Motor neuron (in vitro differentiated cells): ENCODE results near the gene MYO15B. TPM values are rescaled to one million over a fixed set of nuclear protein-coding genes. Genes with fewer than 3 reads are reported as not detected.

Experiments used
- ATAC-seq, 8 experiments: fragments of 200-7000 bp; cut with Tn5 transposase; replicated peaks in 6 of 8; 2 replicates each; pipeline ENCODE4 v1.8.0; 2021; ENCODE audit warnings: mild to moderate bottlenecking in 8 of 8, moderate library complexity in 8 of 8
- H3K27ac ChIP-seq, 2 donors: fragments of 250-450 bp; sonication (Bioruptor Pico); 2 replicates each; pipeline ENCODE4 v1.9.0; 2021; ENCODE audit warnings: antibody characterized with exemption in 2 of 2, mild to moderate bottlenecking in 2 of 2, moderate library complexity in 1 of 2
- H3K4me1 ChIP-seq, 2 donors: fragments of 250-450 bp; sonication (Bioruptor Pico); replicated peaks in 1 of 2; 2 replicates each; pipeline ENCODE4 v1.6.1; 2021; ENCODE audit warnings: antibody characterized with exemption in 2 of 2, mild to moderate bottlenecking in 2 of 2, moderate library complexity in 1 of 2
- H3K4me3 ChIP-seq, 5 donors: fragments of 250-450 bp; sonication (Bioruptor Pico); 2 replicates each; pipeline ENCODE4 v1.9.0; 2021; ENCODE audit warnings: antibody characterized with exemption in 5 of 5, mild to moderate bottlenecking in 5 of 5, moderate library complexity in 4 of 5
- WGBS, 10 experiments: fragments of 450-650 bp; shearing (Covaris generic); methylation state at CpG; one replicate each; pipeline ENCODE4 v1.0.0; 2022; 5-methylcytosine and 5-hydroxymethylcytosine counted together
- in situ Hi-C, 9 experiments: fragments of 400-800 bp; cut with MboI; loops; one replicate each; pipeline ENCODE4 v1.15.0; 2021; ENCODE audit warnings: low sequenced_read_pairs in 9 of 9, low pct_unique_long_range_greater_than_20kb in 2 of 9; ENCODE audit not compliant: unreplicated experiment in 9 of 9
- total RNA-seq, 8 experiments: library from RNA; unstranded; fragments of 300-600 nt; gene quantifications; 2 replicates each; pipeline versions ENCODE4 v1.2.3 to v1.2.4, GENCODE V29; 2022

MYO15B gene
- total RNA-seq: 10 to 100 TPM in 1 of 8 experiments, 1 to 10 TPM in 7; 2.9 to 31.5 (median 4.5) TPM

DNA sequence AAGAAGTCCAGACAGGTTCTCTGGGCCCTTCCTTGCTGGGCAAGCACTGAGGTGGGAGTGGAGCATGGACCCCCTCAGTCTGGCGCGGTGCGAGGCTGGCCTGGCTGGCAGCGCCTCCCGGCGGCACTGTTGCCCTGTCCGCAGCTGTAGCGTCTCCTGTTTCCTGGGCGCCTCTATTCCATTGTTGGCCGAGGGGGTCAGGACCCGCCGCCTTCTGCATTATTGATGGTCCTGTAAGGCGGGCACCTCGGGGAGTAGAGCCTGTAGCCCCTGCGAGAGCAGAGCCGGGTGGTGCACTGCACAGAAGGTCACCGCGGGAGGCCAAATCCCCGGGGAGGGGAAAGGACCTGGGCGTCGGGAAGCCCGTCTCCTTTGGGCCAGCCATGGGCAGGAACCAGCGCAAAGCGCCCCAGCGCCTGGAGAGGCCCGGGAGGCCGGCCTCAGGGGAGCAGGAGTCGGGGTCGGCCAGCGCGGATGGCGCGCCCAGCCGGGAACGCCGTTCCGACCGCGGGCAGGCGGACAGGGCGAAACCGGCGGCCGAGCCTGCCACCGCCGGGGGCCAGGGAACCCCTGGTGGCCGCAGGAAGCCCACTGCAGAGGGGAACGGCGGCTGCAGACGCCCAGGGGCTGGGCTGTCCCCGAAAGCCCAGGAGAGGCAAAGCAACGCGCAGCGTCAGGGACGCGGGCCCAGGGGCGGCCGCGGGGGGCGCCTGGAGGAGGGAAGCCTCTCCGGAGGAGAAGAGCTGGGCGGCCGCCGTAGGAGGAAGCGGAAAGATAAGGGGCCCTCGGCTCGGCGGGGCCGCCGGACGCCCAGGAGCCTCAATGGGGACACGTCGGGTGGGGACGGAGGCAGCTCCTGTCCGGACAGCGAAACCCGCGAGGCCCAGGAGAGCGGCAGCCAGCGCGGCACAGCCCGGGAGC is at the start of gene MYO15B:
TSS of gene MYO15B (plus strand) at position 126 of the 921 bp plus-strand sequence. CDS start at position 384, 258 bp downstream.
- peaks cover 0 to 10% of the 10 kb centered on the region in 2 donors for H3K4me1 ChIP-seq
- ATAC-seq: peak in 4 of 8 experiments; percentile 3 to 15 (median 9)
- 0 to 40% (median 9%) methylated on average over 1 to 28 of the region's 82 CpGs; no CpG with 5 or more reads in 6 of the 10 experiments for WGBS, 10 experiments
- H3K4me3 ChIP-seq: peak within 1 kb of the TSS in 4 of 5 donors; percentile 40 to 44 (median 41)
- in situ Hi-C loops: no loop called here
- H3K27ac ChIP-seq: no peak within 1 kb of the TSS

DNA sequence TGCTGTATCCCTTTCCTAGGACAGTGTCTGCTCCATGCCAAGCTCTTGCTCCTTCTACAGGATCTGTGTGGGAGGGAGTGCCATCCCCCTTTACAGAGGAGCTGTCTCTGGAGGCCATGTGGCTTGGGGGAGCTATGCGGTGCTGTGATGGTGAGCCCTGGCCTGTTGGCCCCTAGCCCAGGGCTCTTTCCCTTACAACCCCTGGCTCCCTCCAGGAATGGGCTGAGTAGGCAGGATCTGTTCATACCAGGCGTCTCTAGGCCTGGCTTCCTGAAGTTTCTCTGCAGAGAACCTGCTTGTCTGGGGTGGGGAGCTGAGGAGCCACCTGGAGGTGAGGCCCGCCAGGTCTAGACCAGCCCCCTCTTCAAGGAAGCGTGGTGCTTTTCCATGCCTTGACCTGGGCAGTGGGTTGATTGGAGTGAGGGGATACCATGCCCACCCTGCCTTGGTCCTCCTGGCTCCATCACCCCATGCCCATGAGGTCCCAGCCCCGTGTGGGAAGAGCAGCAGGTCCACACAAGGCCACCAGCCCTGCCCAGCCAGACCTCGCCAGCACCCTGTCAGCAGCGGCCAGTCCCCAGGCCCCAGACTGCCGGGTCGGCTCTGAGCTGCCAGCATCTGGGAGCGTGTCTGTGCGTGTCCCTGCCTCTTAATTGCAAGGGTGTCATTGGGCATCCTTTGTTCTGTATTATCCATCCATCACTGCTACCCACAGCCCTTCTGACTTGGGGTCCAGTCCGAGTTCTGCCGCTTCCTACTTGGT is 47.5 kb upstream of the MYO15B start:
- peak in 5 of 8 experiments; percentile 32 to 66 (median 37) for ATAC-seq
- 40 to 87% (median 64%) methylated on average over 1 to 5 of the region's 13 CpGs; no CpG with 5 or more reads in 6 of the 10 experiments for WGBS, 10 experiments
- peaks cover 4 to 5% of the 10 kb centered on the region in 2 donors for H3K4me1 ChIP-seq
- no peak overlapping the region for H3K27ac ChIP-seq
- in situ Hi-C loops: no loop called here
- no peak overlapping the region for H3K4me3 ChIP-seq

DNA sequence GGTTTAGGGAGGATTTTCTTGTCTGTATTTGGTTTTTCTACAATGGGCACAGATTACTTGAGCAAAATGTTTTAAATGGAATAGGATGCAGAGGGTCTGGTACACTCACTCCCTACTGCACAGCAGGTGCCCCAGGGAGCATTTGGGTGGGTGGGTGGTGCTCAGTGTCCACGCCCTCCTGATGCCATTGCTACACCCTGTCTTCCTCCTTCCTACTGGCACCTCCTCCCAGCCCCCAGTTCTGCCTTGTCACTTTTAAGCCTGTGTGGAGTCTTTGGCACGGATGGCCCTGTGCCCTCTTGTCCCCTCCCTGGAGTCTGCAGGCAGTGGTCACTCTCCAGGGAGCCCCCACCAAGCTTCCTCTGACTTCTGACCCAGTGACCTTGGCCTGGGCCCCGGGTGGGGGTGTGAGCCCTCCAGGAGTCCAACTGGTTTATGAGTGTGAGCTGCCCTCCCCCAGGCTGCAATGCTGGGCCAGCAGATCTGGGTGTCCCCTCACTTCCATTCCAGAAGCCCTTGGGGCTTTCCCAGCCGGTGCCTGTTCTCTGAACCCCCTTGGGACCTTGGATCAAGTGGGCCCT is 46.6 kb upstream of the MYO15B start:
- no peak for ATAC-seq
- WGBS, 10 experiments: 60 to 100% (median 76%) methylated on average over 1 to 3 of the region's 4 CpGs; no CpG with 5 or more reads in 6 of the 10 experiments

DNA sequence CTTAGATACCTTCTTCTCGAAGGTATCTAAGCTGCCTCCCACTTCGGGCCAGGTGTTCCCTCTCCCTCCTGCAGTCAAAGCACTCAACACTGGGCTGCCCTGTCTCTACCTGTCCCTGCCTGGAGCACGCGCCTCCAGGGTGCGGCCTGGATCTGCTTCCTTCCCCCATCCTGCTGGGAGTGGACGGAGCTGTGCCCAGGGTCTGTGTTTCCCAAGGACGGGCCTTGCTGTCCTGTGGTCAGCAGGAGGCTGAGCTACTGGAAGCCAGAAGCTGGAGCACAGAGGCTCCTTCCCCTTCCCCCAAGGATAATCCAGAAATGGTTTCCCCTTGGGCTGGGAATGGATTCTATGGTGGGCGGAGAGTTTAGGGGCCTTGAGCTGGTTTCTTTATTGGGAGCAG is 45.4 kb upstream of the MYO15B start:
- in situ Hi-C loops: no loop called here
- no peak overlapping the region for H3K27ac ChIP-seq
- no peak for ATAC-seq
- peaks cover 0 to 4% of the 10 kb centered on the region in 2 donors for H3K4me1 ChIP-seq
- 60 to 100% (median 94%) methylated on average over 1 to 4 of the region's 8 CpGs; no CpG with 5 or more reads in 5 of the 10 experiments for WGBS, 10 experiments
- no peak overlapping the region for H3K4me3 ChIP-seq

More for the DNA sequence above, 46.6 kb upstream of the MYO15B start:
- no peak overlapping the region for H3K27ac ChIP-seq
- in situ Hi-C loops: no loop called here
- peaks cover 0 to 4% of the 10 kb centered on the region in 2 donors for H3K4me1 ChIP-seq
- H3K4me3 ChIP-seq: no peak overlapping the region

DNA sequence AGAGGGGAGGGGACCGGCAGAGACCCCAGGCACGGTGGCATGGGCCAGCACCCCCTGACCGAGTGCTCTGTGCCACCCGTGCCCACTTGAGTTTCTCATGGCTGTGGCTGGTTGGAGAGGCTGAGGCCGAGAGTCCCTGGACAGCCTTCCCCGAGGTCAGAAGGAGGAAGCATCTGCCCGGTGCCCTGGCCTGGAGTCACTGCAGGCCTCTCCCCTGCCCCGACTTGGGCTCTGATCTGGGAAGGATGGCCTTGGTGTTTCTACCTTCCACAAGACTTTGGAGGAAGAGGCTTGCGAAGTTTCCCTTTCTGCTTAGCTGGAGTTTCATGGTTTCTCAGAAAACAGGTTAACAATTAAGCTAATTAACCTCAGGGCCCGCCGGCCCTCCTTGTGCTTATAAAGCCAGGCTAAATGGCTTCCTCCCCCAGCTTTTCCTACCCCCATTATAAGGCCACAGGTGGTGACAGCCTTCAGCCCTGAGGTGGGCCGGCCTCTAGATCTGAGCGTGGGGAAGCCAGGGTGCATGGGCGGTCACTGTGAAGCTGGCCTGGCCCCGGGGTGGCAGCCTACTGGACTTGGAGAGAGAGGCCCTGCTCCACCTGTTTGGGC is 44.8 kb upstream of the MYO15B start:
- no peak for ATAC-seq
- no peak overlapping the region for H3K4me3 ChIP-seq
- WGBS, 10 experiments: 61 to 100% (median 66%) methylated on average over 2 to 8 of the region's 15 CpGs; no CpG with 5 or more reads in 6 of the 10 experiments
- peaks cover 0 to 4% of the 10 kb centered on the region in 2 donors for H3K4me1 ChIP-seq
- no peak overlapping the region for H3K27ac ChIP-seq
- in situ Hi-C loops: no loop called here

DNA sequence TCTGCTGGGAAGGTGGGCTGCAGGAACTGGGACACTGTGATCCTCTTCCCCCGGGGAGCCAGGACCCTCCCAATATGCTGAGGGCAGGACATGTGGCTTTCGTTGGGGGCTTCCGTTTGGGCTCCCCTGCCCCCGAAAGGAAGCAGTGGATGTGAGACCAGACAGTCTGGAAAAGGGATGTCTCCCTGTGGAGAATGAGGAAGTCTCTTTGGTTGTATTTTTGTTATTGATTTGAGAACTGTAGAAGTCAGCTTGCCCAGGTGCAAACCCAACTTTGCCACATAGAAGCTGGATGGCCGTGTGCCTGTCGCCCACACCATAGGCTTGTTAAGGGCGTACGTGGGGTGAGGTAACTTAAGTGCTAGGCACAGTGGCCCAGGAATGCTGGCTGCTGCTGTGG is 43.4 kb upstream of the MYO15B start:
- in situ Hi-C loops: no loop called here

DNA sequence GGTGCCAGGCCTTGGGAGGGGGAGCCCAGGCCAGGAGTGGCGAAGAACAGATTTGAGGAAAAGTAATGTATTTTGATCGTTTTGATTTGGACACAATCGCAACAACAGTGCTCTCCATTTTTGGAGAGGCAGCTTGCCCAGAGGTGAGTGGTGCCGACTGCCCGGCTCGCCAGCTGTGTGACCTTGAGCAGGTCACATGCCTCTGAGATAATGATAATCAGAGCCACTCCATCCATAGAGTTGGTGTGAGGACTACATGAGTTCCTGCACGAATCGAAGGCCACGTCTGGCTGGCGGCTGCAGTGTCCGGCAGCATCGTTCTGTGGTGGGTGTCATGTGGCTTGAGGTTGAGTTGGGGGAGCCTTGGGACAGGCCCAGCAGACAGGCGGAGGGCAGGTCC is 41.4 kb upstream of the MYO15B start:
- WGBS, 10 experiments: 73 to 100% methylated on average over 3 of the region's 13 CpGs; no CpG with 5 or more reads in 8 of the 10 experiments
- Histone ChIP-seq H3K4me3 (no peak overlapping the region), H3K27ac (no peak overlapping the region), H3K4me1 (peaks cover 0 to 4% of the 10 kb centered on the region in 2 donors)
- in situ Hi-C loops: no loop called here
- no peak for ATAC-seq

More for the DNA sequence above, 43.4 kb upstream of the MYO15B start:
- peaks cover under 1 to 4% of the 10 kb centered on the region in 2 donors for H3K4me1 ChIP-seq
- ATAC-seq: no peak
- no peak overlapping the region for H3K4me3 ChIP-seq
- no peak overlapping the region for H3K27ac ChIP-seq
- 0 to 50% methylated on average over 1 to 8 of the region's 8 CpGs; no CpG with 5 or more reads in 8 of the 10 experiments for WGBS, 10 experiments

DNA sequence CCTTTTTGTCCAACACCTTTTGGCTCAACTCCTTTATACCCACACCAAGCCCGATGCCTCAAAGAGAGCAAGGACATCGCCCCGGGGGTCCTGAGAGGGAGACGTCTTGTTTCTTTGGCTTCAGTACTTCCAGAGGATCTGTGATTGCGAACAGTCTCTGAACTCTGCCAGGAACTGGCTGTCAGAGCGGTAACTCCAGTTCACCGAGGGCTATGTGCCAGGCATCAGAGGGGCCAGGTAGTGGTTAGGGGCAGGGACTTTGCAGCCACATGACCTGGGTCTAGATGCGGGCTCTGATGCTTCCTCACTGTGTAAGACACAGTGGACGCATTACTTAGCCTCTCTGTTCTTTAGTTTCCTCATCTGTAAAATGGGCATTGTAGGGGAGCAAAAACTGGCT is 40.5 kb upstream of the MYO15B start:
- in situ Hi-C loops: no loop called here
- Histone ChIP-seq H3K4me3 (no peak overlapping the region), H3K4me1 (peaks cover 0 to 8% of the 10 kb centered on the region in 2 donors), H3K27ac (no peak overlapping the region)
- 0 to 100% (median 94%) methylated on average over 1 to 8 of the region's 9 CpGs; no CpG with 5 or more reads in 3 of the 10 experiments for WGBS, 10 experiments
- ATAC-seq: no peak

DNA sequence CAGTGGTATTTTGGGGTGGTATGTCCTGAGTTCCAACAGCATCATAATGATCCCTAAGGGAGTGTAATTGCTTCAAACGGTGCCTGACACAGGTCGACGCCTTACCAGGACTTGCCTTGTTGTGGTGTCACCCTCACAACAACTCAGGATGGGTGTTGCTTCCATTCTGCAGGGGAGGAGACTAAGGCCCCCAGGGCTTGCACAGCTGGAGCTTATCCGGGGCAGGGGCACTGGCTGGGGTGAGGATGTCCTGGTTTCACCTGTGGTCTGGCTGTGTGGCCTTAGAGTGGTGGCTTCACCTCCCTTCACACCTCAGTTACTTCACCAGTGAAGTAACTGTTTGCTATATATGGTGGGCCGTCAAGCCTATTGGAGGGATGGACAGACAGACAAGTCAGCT is 38.8 kb upstream of the MYO15B start:
- no peak overlapping the region for H3K4me3 ChIP-seq
- in situ Hi-C loops: no loop called here
- peak in 3 of 8 experiments; percentile 8 to 82 (median 60) for ATAC-seq
- WGBS, 10 experiments: 40 to 100% (median 70%) methylated on average over 1 to 5 of the region's 5 CpGs; no CpG with 5 or more reads in 5 of the 10 experiments
- no peak overlapping the region for H3K27ac ChIP-seq
- peaks cover 0 to 18% of the 10 kb centered on the region in 2 donors for H3K4me1 ChIP-seq

DNA sequence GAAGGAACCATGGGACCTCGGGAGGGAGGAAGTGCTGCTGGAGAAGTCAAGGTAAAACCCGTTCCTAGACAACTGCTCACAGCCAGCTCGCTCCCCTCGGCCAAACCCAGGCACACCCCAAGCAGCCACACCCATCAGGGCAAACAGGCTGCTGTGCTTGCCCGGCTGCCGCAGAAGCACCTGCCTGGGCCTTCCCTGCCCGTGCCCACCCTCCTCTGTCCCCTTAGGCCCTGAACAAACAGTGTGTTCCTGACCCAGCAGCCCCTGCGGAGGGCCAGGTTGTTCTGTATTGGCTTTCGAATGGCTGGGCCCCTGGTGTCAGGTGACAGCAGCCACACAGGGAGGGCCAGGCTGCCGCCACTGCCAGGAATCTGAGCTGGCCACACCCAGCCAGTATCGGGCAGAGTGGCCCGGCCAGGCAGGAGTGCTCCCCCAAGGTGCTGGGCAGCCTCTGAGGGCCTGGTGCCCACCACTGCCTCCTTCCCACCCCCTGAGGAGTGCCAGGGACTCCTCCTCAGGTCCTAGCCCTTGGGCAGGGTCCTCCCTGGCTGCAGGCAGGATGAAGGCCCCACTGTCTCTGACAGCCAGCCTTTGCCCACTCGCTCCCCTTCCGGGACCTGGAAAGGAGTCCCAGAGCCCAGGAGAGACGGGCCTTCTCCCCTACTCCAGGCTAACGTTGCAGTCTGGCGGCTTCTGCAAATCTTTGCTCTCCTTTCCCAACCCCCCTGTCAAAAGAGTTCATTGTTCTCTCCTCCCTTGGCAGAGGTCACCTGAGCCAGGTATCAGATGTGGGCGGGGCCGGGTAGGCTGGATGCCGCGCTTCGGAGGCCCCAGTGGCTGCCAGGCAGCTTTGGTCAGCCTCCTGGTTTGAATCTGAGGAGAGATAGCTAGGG is 38.1 kb upstream of the MYO15B start:
- no peak overlapping the region for H3K27ac ChIP-seq
- in situ Hi-C loops: no loop called here
- peak; percentile 67 to 95 (median 74) for ATAC-seq

DNA sequence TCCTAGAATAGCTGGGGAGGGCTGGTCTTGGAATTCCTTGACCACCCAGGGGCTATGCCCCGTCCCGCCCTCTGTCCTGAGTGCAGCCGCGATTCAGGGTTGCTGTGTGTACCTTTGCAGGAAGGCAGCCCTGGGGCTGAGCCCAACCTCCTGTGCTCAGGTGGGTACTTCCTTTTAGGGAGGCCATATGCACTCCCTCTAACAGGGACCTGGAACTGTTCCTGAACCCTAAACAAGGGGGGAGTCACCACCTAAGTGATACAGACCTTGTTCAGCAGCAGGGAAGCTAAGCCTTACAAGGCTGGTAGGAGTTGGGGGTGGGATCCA is 37.5 kb upstream of the MYO15B start:
- in situ Hi-C loops: no loop called here
- peaks cover 0 to 18% of the 10 kb centered on the region in 2 donors for H3K4me1 ChIP-seq
- no peak overlapping the region for H3K27ac ChIP-seq
- H3K4me3 ChIP-seq: no peak overlapping the region
- 92% methylated on average over 4 of the region's 4 CpGs; no CpG with 5 or more reads in 9 of the 10 experiments for WGBS, 10 experiments
- ATAC-seq: peak in 1 of 8 experiments; percentile 4

More for the DNA sequence above, 38.1 kb upstream of the MYO15B start:
- Histone ChIP-seq H3K4me3 (no peak overlapping the region), H3K4me1 (peaks cover 0 to 18% of the 10 kb centered on the region in 2 donors)
- 12 to 79% (median 60%) methylated on average over 1 to 6 of the region's 22 CpGs; no CpG with 5 or more reads in 5 of the 10 experiments for WGBS, 10 experiments
